HepG2 (cell line): ENCODE measurements around the gene ATE1. TPM values are rescaled to one million over a fixed set of nuclear protein-coding genes. Genes with fewer than 3 reads are reported as not detected.

Source experiments
- ATAC-seq: fragments of 200-7000 bp; cut with Tn5 transposase; 3 replicates; pipeline ENCODE4 v1.9.1; 2020; ENCODE audit warnings: mild to moderate bottlenecking, moderate library complexity
- BruUV-seq: library from RNA; stranded (reverse); fragments of 400-500 nt; replicated peaks from 2 replicates; lab custom pipeline; 2021; lab: Mats Ljungman, UMichigan
- CTCF ChIA-PET: fragments of 300-600 bp; formaldehyde crosslinking; extraction: SDS; loops from one replicate; lab custom pipeline; 2021; ENCODE audit warnings: low total read pairs, inconsistent platforms, low intra/inter-chr PET ratio; lab: Yijun Ruan, JAX
- POLR2A ChIA-PET: fragments of 350-600 bp; sonication (Branson Sonifier 250); formaldehyde crosslinking; loops from one replicate; lab custom pipeline; 2020; ENCODE audit warnings: antibody characterized with exemption, inconsistent platforms; lab: Yijun Ruan, JAX
- DNase-seq: peaks from one replicate; pipeline ENCODE4 v3.0.0-alpha.2; 2015; ENCODE audit warnings: low spot score
- FAIRE-seq: peaks from 3 replicates; lab custom pipeline; 2011; peaks lifted over from hg19 to GRCh38; lab: Jason Lieb, UNC
- H2AFZ ChIP-seq: one replicate; pipeline ENCODE4 v1.6.1; 2011; ENCODE audit warnings: low read length, inconsistent platforms
- H3K27ac ChIP-seq: fragments of 300-600 bp; 3 replicates; pipeline ENCODE4 v1.8.0; 2011; ENCODE audit warnings: mixed run types, mild to moderate bottlenecking, mixed read lengths, low read length, inconsistent platforms; ENCODE audit not compliant: insufficient read depth; ENCODE audit errors: extremely low read length
- H3K27me3 ChIP-seq, 2 experiments: fragments of 200-600 bp in 1 of 2; 2 replicates in 1 of 2; 3 replicates in 1 of 2; pipeline versions ENCODE4 v1.6.0 to v1.8.0; 2011; ENCODE audit warnings: low read length in 2 of 2, mild to moderate bottlenecking in 2 of 2, moderate library complexity in 2 of 2, inconsistent platforms in 1 of 2; ENCODE audit not compliant: insufficient read depth in 2 of 2, control insufficient read depth in 1 of 2
- H3K36me3 ChIP-seq, 2 experiments: fragments of 200-600 bp in 1 of 2; replicated peaks in 1 of 2; 2 replicates in 1 of 2; 3 replicates in 1 of 2; pipeline versions ENCODE4 v1.5.1 to v1.8.0; 2011; ENCODE audit warnings: low read length in 2 of 2, inconsistent platforms in 1 of 2; ENCODE audit not compliant: insufficient read depth in 2 of 2, control insufficient read depth in 1 of 2
- H3K4me1 ChIP-seq: 2 replicates; pipeline ENCODE4 v1.5.1; 2012; ENCODE audit warnings: low read length, inconsistent platforms; ENCODE audit not compliant: insufficient read depth
- H3K4me2 ChIP-seq: 2 replicates; pipeline ENCODE4 v1.6.0; 2011; ENCODE audit warnings: low read depth, low read length, inconsistent platforms
- H3K4me3 ChIP-seq, 3 experiments: fragments of 200-600 bp in 1 of 3; sonication (generic), shearing (Covaris generic) in 1 of 3; replicated peaks in 1 of 3; 2 replicates each; pipeline ENCODE4 v1.5.1; 2011 to 2016; ENCODE audit warnings: low read length in 3 of 3, inconsistent platforms in 2 of 3, low read depth in 2 of 3, mild to moderate bottlenecking in 2 of 3, control low read depth in 1 of 3, mixed read lengths in 1 of 3; ENCODE audit not compliant: insufficient read depth in 1 of 3
- H3K79me2 ChIP-seq: one replicate; pipeline ENCODE4 v1.6.1; 2011; ENCODE audit warnings: low read length, inconsistent platforms; ENCODE audit not compliant: insufficient read depth
- H3K9ac ChIP-seq: 2 replicates; pipeline ENCODE4 v1.6.0; 2011; ENCODE audit warnings: mild to moderate bottlenecking, low read depth, low read length, inconsistent platforms; ENCODE audit not compliant: insufficient read depth
- H3K9me3 ChIP-seq: 2 replicates; pipeline ENCODE4 v1.5.1; 2012; ENCODE audit warnings: mild to moderate bottlenecking, low read length
- H4K20me1 ChIP-seq: 2 replicates; pipeline ENCODE4 v1.6.0; 2011; ENCODE audit warnings: inconsistent platforms, mild to moderate bottlenecking, low read length, moderate library complexity; ENCODE audit not compliant: insufficient read depth
- ARNT ChIP-seq: fragments of 450-650 bp; IDR thresholded peaks from 2 replicates; pipeline ENCODE4 v1.6.1; 2017
- CREB1 ChIP-seq, 2 experiments: fragments of 450-650 bp in 1 of 2; IDR thresholded peaks; 2 replicates each; pipeline ENCODE4 v1.6.1; 2016 to 2017; ENCODE audit warnings: control low read depth in 1 of 2, mild to moderate bottlenecking in 1 of 2, missing compliant biosample characterization in 1 of 2, missing genetic modification characterization in 1 of 2
- DR1 ChIP-seq: sonication (generic); formaldehyde crosslinking; IDR thresholded peaks from 2 replicates; pipeline ENCODE4 v1.8.0; 2021; ENCODE audit warnings: mild to moderate bottlenecking, missing genetic modification reagents, inconsistent platforms
- MIXL1 ChIP-seq: IDR thresholded peaks from 2 replicates; pipeline ENCODE4 v1.6.1; 2016
- MLLT10 ChIP-seq: sonication (generic); formaldehyde crosslinking; IDR thresholded peaks from 2 replicates; pipeline ENCODE4 v1.4.0; 2020; ENCODE audit warnings: missing genetic modification reagents
- NFYB ChIP-seq: sonication (generic); formaldehyde crosslinking; IDR thresholded peaks from 2 replicates; pipeline ENCODE4 v1.4.0; 2020; ENCODE audit warnings: missing genetic modification reagents
- PHF21A ChIP-seq: sonication (generic); formaldehyde crosslinking; IDR thresholded peaks from 2 replicates; pipeline ENCODE4 v1.5.0; 2020; ENCODE audit warnings: mild to moderate bottlenecking, missing genetic modification reagents
- PRDM4 ChIP-seq: sonication (generic); formaldehyde crosslinking; IDR thresholded peaks from 2 replicates; pipeline ENCODE4 v1.9.0; 2021; ENCODE audit warnings: missing genetic modification reagents, borderline replicate concordance
- SMAD9 ChIP-seq: sonication (generic); formaldehyde crosslinking; IDR thresholded peaks from 2 replicates; pipeline ENCODE4 v1.5.1; 2020; ENCODE audit warnings: mild to moderate bottlenecking, missing genetic modification reagents
- SNAPC2 ChIP-seq: sonication (generic); formaldehyde crosslinking; IDR thresholded peaks from 2 replicates; pipeline ENCODE4 v1.8.1; 2022; ENCODE audit warnings: mild to moderate bottlenecking, missing genetic modification reagents
- ZKSCAN5 ChIP-seq: sonication (generic); formaldehyde crosslinking; IDR thresholded peaks from 2 replicates; pipeline ENCODE4 v1.5.1; 2020; ENCODE audit warnings: mild to moderate bottlenecking, missing genetic modification reagents
- ZNF317 ChIP-seq: sonication (generic); formaldehyde crosslinking; IDR thresholded peaks from 2 replicates; pipeline ENCODE4 v1.5.0; 2020; ENCODE audit warnings: mild to moderate bottlenecking, missing genetic modification reagents
- ZNF468 ChIP-seq: sonication (generic); formaldehyde crosslinking; IDR thresholded peaks from 2 replicates; pipeline ENCODE4 v1.8.0; 2022; ENCODE audit warnings: mild to moderate bottlenecking, moderate library complexity, missing genetic modification reagents
- ZNF740 ChIP-seq: sonication (generic); formaldehyde crosslinking; IDR thresholded peaks from 2 replicates; pipeline ENCODE4 v1.4.0; 2020; ENCODE audit warnings: missing genetic modification reagents
- ZNF777 ChIP-seq: sonication (generic); formaldehyde crosslinking; IDR thresholded peaks from 2 replicates; pipeline ENCODE4 v1.4.0; 2020; ENCODE audit warnings: missing genetic modification reagents
- WGBS: methylation state at CpG from one replicate; pipeline ENCODE4 v1.1.6; 2017; ENCODE audit warnings: low lambda C conversion rate; 5-methylcytosine and 5-hydroxymethylcytosine counted together
- in situ Hi-C: cut with HindIII; loops from 2 replicates; pipeline ENCODE4 v1.10.0; 2017; ENCODE audit warnings: low pct_unique_long_range_greater_than_20kb; ENCODE audit not compliant: extremely low pct_ligation_motif_present
- intact Hi-C: fragments of 100-400 bp; cut with micrococcal nuclease; formaldehyde crosslinking; loops from one replicate; pipeline ENCODE4 v1.10.0; 2022; ENCODE audit not compliant: unreplicated experiment
- polyA plus RNA-seq, 8 experiments: library from polyadenylated mRNA; depleted of rRNA in 3 of 8; stranded (reverse) in 7 of 8; unstranded in 1 of 8; fragments of >200 nt; fragmentation: Illumina TruSeq in 4 of 8; extraction: Trizol in 4 of 8; gene quantifications; 2 replicates each; pipeline versions ENCODE4 v1.2.1 to v1.2.3, GENCODE V29; 2011 to 2016; ENCODE audit warnings: low read depth in 4 of 8, missing spikeins in 1 of 8, mixed read lengths in 1 of 8; ENCODE audit not compliant: insufficient read depth in 1 of 8
- total RNA-seq, 5 experiments: library from RNA; depleted of rRNA; stranded (reverse); fragments of >200 nt; fragmentation: Illumina TruSeq; extraction: Trizol; gene quantifications; 2 replicates each; pipeline ENCODE4 v1.2.3, GENCODE V29; 2016; ENCODE audit warnings: low read depth in 1 of 5
- TF ChIP-seq, protein P1 (sequence below): sonication (generic); formaldehyde crosslinking; IDR thresholded peaks from 2 replicates; pipeline ENCODE4 v1.5.0; 2020; ENCODE audit warnings: mild to moderate bottlenecking, missing genetic modification reagents
- TF ChIP-seq, protein P2 (sequence below): sonication (generic); formaldehyde crosslinking; IDR thresholded peaks from 2 replicates; pipeline ENCODE4 v1.5.1; 2020; ENCODE audit warnings: mild to moderate bottlenecking, missing genetic modification reagents, moderate library complexity
- TF ChIP-seq, protein P3 (sequence below): IDR thresholded peaks from 2 replicates; pipeline ENCODE4 v1.6.1; 2016

ATE1 gene
- total and polyA plus RNA-seq, 2 of the 13 experiments (the other 11 are each of a cell fraction or from before 2014, with no cell fraction given), result 17.5 to 42.2 TPM

DNA sequence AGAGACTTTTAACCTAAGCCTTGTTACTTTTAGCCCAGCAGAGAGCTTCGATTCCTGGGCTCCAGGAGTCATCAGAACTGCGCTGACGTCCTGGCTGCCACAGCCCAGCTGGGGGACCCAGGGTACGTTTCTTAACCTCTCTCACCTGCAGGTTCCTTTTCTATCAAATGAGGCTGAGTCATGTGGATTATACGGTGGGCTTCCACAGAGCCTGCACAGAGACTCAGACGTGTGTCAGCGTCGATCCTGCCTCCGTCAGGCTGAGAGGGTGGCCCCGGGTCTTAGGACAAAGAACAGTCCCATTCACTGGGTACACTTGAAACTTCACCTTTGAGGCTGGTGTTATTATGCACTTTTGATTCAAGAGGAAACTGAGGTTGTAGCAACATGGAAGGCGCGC lies 228.9 kb downstream of the ATE1 start:
- in situ Hi-C loops (no loop called here), intact Hi-C loops (no loop called here)
- CTCF ChIA-PET, result no interaction called here
- H3K4me3 ChIP-seq, result no peak overlapping the region
- H2AFZ ChIP-seq, result no peak overlapping the region
- FAIRE-seq (no peak), ATAC-seq (no peak), DNase-seq (no peak)
- TF ChIP-seq DR1 (CRISPR knock-in tag), result no peak
- TF ChIP-seq ZNF777, result no peak
- no peak for TF ChIP-seq PHF21A
- no peak for TF ChIP-seq NFYB
- TF ChIP-seq MIXL1 (CRISPR knock-in tag), result no peak
- TF ChIP-seq, protein P1, sequence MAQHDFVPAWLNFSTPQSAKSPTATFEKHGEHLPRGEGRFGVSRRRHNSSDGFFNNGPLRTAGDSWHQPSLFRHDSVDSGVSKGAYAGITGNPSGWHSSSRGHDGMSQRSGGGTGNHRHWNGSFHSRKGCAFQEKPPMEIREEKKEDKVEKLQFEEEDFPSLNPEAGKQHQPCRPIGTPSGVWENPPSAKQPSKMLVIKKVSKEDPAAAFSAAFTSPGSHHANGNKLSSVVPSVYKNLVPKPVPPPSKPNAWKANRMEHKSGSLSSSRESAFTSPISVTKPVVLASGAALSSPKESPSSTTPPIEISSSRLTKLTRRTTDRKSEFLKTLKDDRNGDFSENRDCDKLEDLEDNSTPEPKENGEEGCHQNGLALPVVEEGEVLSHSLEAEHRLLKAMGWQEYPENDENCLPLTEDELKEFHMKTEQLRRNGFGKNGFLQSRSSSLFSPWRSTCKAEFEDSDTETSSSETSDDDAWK (CRISPR knock-in tag), result no peak
- TF ChIP-seq, protein P2, sequence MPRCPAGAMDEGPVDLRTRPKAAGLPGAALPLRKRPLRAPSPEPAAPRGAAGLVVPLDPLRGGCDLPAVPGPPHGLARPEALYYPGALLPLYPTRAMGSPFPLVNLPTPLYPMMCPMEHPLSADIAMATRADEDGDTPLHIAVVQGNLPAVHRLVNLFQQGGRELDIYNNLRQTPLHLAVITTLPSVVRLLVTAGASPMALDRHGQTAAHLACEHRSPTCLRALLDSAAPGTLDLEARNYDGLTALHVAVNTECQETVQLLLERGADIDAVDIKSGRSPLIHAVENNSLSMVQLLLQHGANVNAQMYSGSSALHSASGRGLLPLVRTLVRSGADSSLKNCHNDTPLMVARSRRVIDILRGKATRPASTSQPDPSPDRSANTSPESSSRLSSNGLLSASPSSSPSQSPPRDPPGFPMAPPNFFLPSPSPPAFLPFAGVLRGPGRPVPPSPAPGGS (CRISPR knock-in tag), result no peak
- no peak for TF ChIP-seq ZNF317 (CRISPR knock-in tag)
- no peak for TF ChIP-seq MLLT10 (CRISPR knock-in tag)
- TF ChIP-seq, protein P3, sequence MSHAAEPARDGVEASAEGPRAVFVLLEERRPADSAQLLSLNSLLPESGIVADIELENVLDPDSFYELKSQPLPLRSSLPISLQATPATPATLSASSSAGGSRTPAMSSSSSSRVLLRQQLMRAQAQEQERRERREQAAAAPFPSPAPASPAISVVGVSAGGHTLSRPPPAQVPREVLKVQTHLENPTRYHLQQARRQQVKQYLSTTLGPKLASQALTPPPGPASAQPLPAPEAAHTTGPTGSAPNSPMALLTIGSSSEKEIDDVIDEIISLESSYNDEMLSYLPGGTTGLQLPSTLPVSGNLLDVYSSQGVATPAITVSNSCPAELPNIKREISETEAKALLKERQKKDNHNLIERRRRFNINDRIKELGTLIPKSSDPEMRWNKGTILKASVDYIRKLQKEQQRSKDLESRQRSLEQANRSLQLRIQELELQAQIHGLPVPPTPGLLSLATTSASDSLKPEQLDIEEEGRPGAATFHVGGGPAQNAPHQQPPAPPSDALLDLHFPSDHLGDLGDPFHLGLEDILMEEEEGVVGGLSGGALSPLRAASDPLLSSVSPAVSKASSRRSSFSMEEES, result no peak
- no peak for TF ChIP-seq PRDM4 (CRISPR knock-in tag)
- TF ChIP-seq SMAD9 (CRISPR knock-in tag), result no peak
- TF ChIP-seq ZNF740 (CRISPR knock-in tag), result no peak
- TF ChIP-seq ZNF468 (CRISPR knock-in tag), result no peak
- TF ChIP-seq CREB1 (IDR thresholded peaks at IDR 0.05), result no peak
- no peak for TF ChIP-seq CREB1 (CRISPR knock-in tag; IDR thresholded peaks at IDR 0.05)
- TF ChIP-seq ZKSCAN5 (CRISPR knock-in tag), result no peak
- no peak for TF ChIP-seq SNAPC2 (CRISPR knock-in tag)
- TF ChIP-seq ARNT, result no peak
- BruUV-seq, result no TSS peak
- H3K27me3 ChIP-seq, result no peaks in the 10 kb centered on the region
- H4K20me1 ChIP-seq, result no peaks in the 10 kb centered on the region
- no peaks in the 10 kb centered on the region for H3K9me3 ChIP-seq
- no peak overlapping the region for H3K27ac ChIP-seq
- POLR2A ChIA-PET, result no interaction called here
- H3K4me1 ChIP-seq, result peaks cover 38% of the 10 kb centered on the region
- 91% methylated on average over 12 of the region's 12 CpGs for WGBS
- H3K9ac ChIP-seq, result no peak overlapping the region
- no peaks in the 10 kb centered on the region for H3K36me3 ChIP-seq
- H3K4me2 ChIP-seq, result no peak overlapping the region
- H3K79me2 ChIP-seq, result no peaks in the 10 kb centered on the region
